ENCODE measurements around the gene GHDC. TPM values are rescaled to one million over a fixed set of nuclear protein-coding genes. Genes with fewer than 3 reads are reported as not detected.
A peak's percentile ranks its signal among the peaks of the same experiment; 100 is the strongest.
"Not testable (repeated sequence)": the region's sequence is repeated elsewhere in the genome, so short reads cannot be mapped to it uniquely, and the experiment has no call there.

Gene GHDC
- total RNA-seq, 1 experiment from 2014 or later: 8.1 TPM

DNA sequence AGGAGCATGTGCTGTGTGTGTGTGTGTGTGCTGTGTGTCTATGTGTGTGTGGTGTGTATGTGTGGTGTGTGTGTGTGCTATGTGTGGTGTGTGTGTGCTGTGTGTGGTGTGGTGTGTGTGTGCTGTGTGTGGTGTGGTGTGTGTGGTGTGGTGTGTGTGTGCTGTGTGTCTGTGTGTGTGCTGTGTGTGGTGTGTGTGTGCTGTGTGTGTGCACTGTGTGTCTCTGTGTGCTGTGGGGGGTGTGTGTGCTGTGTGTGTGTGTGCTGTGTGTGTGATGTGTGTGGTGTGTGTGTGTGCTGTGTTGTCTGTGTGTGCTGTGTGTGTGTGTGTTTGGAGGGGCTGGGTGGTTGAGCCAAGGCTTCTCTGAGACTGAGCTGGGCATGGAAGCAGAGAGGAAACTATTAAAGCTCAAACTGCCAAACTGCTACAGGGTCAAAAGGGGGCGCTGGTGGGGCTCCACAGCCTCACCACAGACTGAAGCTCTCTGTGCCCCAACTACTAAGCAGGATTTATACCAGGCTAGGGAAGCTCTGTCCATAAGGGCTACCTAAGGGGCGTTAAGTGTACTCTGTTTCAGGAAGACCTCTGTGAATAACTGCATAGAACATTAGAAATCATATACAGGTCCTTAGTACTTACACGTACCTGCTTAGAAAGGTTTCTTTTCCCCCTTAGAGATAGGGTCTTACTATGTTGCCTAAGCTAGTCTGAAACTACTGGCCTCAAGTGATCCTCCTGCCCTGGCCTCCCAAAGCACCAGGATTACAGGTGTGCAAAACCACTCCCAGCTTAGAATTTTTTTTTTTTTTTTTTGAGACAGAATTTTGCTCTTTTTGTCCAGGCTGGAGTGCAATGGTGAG is 27.8 kb upstream of the GHDC start:
- DNase-seq (ENCODE audit: low read depth in 1 of 2, low spot score in 2 of 2): peak; percentile 33 to 48
- Histone ChIP-seq H3K9me3 (replicated peaks) (no peaks in the 10 kb centered on the region), H3K4me1 (replicated peaks) (no peaks in the 10 kb centered on the region), H3K36me3 (peaks cover 17% of the 10 kb centered on the region), H3K27me3 (replicated peaks) (no peaks in the 10 kb centered on the region), H3K27ac (no peak overlapping the region), H3K4me3 (no peak overlapping the region)

DNA sequence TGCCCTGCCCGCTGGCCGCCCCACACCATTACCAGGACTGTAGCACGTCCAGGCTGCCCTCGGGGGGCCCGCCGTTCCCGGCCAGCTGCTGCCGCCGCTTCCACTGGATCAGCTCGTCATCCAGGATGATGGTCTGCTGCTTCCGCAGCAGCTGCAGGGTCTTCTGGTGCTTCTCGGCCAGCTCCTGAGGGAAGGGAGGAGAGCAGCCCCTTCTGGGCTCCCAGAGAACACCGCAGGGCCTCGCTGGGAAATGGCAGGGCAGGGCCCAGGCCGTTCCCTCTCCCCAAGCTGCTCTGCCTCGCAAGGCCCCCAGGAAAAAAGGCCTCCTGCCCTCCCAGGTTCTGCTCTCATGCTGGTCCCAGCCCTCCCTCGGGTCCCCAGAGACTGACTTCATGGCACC is 25.0 kb upstream of the GHDC start:
- not testable (repeated sequence) for H3K27me3 ChIP-seq (replicated peaks); H3K9me3 ChIP-seq (replicated peaks); H3K27ac ChIP-seq; H3K4me3 ChIP-seq; DNase-seq (ENCODE audit: low read depth in 1 of 2, low spot score in 2 of 2); H3K4me1 ChIP-seq (replicated peaks)
- H3K36me3 ChIP-seq: peaks cover 32% of the 10 kb centered on the region

DNA sequence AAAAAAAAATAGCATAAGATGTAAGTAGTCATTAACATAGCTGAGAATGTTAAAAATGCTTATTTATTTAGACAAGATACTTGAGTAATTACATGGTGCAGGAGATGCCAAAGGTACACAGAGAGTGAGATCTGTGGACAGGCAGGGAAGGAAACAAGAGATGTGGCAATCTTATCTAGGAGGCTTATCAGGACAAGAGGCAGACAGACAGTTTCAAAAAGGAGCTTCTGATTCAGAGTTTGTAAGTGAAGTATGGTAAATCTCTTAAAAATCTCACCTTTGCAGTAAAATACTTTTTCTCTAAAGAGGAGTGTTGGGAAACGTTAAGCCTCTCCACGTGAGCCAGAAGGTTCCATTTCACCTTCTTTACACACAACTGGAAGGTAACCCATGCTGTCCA is 19.9 kb upstream of the GHDC start:
- no peaks in the 10 kb centered on the region for H3K9me3 ChIP-seq (replicated peaks)
- no peak overlapping the region for H3K27ac ChIP-seq
- no peak for DNase-seq (ENCODE audit: low read depth in 1 of 2, low spot score in 2 of 2)
- no peak overlapping the region for H3K4me3 ChIP-seq
- no peaks in the 10 kb centered on the region for H3K4me1 ChIP-seq (replicated peaks)
- H3K27me3 ChIP-seq (replicated peaks): no peaks in the 10 kb centered on the region
- H3K36me3 ChIP-seq: peaks cover 41% of the 10 kb centered on the region

DNA sequence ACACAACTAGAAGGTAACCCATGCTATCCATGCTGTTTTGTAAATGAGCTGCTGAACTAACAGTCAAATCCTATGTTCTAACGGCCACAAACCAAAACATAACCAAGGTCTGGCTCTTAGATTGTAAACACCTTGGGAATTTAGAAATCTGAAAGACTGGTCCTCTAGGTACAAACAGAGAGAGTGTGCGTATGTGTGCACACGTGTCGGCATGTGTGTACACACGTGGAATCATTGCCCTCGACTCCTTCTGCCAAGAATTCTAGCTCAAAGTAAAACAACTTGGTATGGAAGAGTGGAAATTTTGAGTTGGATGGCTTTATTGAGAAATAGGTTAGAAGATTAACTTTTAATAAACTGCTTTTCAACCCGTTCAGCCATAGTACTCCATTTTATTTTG is 18.1 kb upstream of the GHDC start:
- H3K4me1 ChIP-seq (replicated peaks): no peaks in the 10 kb centered on the region
- no peak overlapping the region for H3K27ac ChIP-seq
- no peak overlapping the region for H3K4me3 ChIP-seq
- peaks cover 44% of the 10 kb centered on the region for H3K36me3 ChIP-seq
- H3K9me3 ChIP-seq (replicated peaks): no peaks in the 10 kb centered on the region
- H3K27me3 ChIP-seq (replicated peaks): no peaks in the 10 kb centered on the region
- no peak for DNase-seq (ENCODE audit: low read depth in 1 of 2, low spot score in 2 of 2)

DNA sequence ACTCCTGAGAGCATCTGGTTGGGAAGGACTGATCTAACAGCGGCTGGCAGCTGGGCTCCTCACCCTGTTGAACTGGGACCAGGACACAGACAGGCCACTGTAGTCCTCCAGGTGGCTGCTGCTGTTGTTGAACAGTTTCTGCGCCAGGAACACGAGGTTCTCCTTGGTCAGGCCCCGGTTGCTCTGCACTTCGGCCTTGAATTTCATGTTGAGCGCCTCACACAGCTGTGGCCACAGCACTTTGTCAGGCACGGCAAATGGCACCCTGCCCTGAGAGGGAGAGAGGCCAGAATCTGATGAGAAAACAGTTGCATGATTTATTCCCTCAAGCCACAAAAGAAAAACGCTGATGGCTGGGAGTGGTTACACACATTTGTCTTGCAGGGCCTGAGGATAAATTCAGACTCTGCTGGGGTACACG is 17.6 kb upstream of the GHDC start:
- DNase-seq (ENCODE audit: low read depth in 1 of 2, low spot score in 2 of 2); H3K9me3 ChIP-seq (replicated peaks); H3K27ac ChIP-seq; H3K4me1 ChIP-seq (replicated peaks); H3K4me3 ChIP-seq; H3K27me3 ChIP-seq (replicated peaks): not testable (repeated sequence)
- peaks cover 44% of the 10 kb centered on the region for H3K36me3 ChIP-seq

DNA sequence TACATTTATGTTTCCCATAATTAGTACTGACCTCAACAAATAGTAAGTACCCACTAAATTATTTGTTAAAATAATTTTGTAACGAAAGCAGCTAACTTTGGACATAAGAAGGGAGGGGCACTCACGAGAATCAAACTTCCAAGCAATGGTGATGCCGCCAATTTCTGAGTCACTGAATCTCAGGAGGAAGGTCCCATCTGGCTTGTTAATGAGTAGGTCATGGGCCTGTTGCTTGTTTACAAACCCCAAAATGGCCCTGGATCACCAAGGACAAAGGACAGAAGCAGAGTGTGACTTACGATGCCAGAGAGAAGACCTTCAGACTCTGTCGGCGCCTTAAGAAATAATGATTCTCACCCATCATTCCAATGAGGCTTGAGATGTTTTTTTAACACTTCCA is 15.8 kb upstream of the GHDC start:
- H3K4me3 ChIP-seq: no peak overlapping the region
- peaks cover 44% of the 10 kb centered on the region for H3K36me3 ChIP-seq
- no peaks in the 10 kb centered on the region for H3K27me3 ChIP-seq (replicated peaks)
- peaks cover 8% of the 10 kb centered on the region for H3K4me1 ChIP-seq (replicated peaks)
- H3K9me3 ChIP-seq (replicated peaks): no peaks in the 10 kb centered on the region
- no peak overlapping the region for H3K27ac ChIP-seq
- DNase-seq (ENCODE audit: low read depth in 1 of 2, low spot score in 2 of 2): no peak

DNA sequence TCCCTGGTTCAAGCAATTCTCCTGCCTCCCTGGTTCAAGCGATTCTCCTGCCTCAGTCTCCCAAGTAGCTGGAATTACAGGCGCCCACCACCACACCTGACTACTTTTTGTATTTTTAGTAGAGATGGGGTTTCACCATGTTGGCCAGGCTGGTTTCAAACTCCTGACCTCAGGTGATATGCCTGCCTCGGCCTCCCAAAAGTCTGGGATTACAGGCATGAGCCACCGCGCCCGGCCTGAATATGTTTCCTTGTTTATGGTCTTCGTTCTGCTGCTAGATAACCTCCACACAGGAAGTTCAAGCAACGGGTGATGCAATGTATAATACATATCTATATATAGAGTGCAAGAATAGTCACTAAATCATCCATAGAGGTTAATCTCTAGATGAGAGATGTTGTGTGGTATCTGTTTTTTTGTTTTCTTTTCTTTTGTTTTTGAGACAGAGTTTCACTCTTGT is 11.9 kb upstream of the GHDC start:
- H3K9me3 ChIP-seq (replicated peaks); H3K4me1 ChIP-seq (replicated peaks); H3K4me3 ChIP-seq; DNase-seq (ENCODE audit: low read depth in 1 of 2, low spot score in 2 of 2); H3K27me3 ChIP-seq (replicated peaks): not testable (repeated sequence)
- Histone ChIP-seq H3K27ac (peak overlapping the region; percentile 8; the same call in 1 of the 2 replicates), H3K36me3 (peaks cover 40% of the 10 kb centered on the region)

DNA sequence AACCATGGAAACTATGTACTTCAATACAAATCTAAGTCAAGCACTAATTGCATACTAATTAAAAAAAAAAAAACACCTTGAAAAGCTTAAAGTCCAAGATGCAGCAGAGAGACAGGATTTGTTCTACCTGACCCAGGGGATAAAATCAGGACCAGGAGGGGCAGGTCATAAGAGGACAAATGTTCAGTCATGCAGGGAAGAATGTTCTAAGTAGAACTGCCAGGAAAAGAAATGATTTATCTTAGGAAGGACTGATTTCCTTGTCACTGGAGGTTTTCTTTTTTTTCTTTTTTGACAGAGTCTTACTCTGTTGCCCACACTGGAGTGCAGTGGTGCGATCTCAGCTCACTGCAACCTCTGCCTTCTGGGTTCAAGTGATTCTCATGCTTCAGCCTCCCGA is 9.1 kb upstream of the GHDC start:
- H3K27ac ChIP-seq: no peak overlapping the region
- no peaks in the 10 kb centered on the region for H3K9me3 ChIP-seq (replicated peaks)
- no peaks in the 10 kb centered on the region for H3K27me3 ChIP-seq (replicated peaks)
- no peak for DNase-seq (ENCODE audit: low read depth in 1 of 2, low spot score in 2 of 2)
- no peak overlapping the region for H3K4me3 ChIP-seq
- peaks cover 24% of the 10 kb centered on the region for H3K36me3 ChIP-seq
- peaks cover 8% of the 10 kb centered on the region for H3K4me1 ChIP-seq (replicated peaks)

DNA sequence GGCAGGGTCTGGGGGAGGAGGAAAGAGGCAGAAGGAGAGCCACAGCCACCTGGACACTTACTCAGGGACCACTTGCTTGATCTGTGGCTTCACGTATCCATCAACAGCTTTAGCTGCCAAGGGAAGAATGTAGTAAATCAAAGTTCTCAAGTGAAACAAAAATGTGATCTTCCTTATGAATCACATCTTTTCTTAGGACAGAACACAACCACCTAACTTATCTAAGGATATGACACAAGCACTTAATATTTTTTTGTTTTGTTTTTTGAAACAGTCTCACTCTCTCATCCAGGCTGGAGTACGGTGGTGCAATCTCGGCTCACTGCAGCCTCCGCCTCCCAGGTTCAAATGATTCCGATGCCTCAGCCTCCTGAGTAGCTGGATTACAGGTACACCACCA is 8.4 kb upstream of the GHDC start:
- no peaks in the 10 kb centered on the region for H3K27me3 ChIP-seq (replicated peaks)
- H3K4me3 ChIP-seq: no peak overlapping the region
- H3K9me3 ChIP-seq (replicated peaks): no peaks in the 10 kb centered on the region
- peaks cover 8% of the 10 kb centered on the region for H3K4me1 ChIP-seq (replicated peaks)
- DNase-seq (ENCODE audit: low read depth in 1 of 2, low spot score in 2 of 2): no peak
- peaks cover 21% of the 10 kb centered on the region for H3K36me3 ChIP-seq
- H3K27ac ChIP-seq: no peak overlapping the region

DNA sequence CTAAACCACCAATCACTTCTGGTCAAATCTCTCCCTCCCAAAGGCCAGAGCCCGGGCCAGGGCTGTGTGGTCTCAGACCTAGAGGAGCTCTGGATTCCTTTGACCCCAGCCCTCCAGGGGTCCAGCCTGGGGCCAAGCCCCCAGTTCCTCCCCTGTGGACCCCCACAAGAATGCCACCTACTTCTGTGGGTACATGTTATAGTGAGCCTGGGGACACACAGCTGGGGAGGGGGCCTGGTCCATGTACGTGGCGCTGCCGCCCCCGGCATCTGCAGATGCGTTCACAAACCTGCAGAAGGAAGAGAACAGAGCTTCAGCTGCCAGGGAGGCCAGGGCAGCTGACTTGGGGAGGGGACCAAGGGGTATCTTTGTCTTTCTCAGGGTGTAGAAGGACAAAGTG is 7.9 kb upstream of the GHDC start:
- Histone ChIP-seq H3K4me3 (no peak overlapping the region), H3K9me3 (replicated peaks) (no peaks in the 10 kb centered on the region), H3K27me3 (replicated peaks) (no peaks in the 10 kb centered on the region), H3K36me3 (peaks cover 16% of the 10 kb centered on the region), H3K4me1 (replicated peaks) (peaks cover 14% of the 10 kb centered on the region), H3K27ac (no peak overlapping the region)
- no peak for DNase-seq (ENCODE audit: low read depth in 1 of 2, low spot score in 2 of 2)

DNA sequence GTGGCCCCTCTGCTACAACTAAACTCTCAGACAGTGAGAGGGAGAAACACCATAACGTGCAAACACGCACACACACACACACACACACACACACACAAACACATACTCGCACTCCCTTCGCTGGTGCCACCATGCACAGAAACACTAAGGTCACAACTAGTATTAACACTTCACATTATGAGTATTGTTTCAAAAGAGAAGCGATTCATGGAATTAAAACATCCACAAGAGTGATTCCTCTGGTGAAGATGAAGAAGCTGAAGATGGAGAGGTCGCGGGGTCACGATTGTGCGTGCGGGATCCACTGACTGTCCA is 7.1 kb upstream of the GHDC start:
- H3K27ac ChIP-seq: no peak overlapping the region
- H3K27me3 ChIP-seq (replicated peaks): no peaks in the 10 kb centered on the region
- no peaks in the 10 kb centered on the region for H3K9me3 ChIP-seq (replicated peaks)
- H3K36me3 ChIP-seq: peaks cover 9% of the 10 kb centered on the region
- H3K4me1 ChIP-seq (replicated peaks): peaks cover 15% of the 10 kb centered on the region
- no peak for DNase-seq (ENCODE audit: low read depth in 1 of 2, low spot score in 2 of 2)
- H3K4me3 ChIP-seq: no peak overlapping the region

DNA sequence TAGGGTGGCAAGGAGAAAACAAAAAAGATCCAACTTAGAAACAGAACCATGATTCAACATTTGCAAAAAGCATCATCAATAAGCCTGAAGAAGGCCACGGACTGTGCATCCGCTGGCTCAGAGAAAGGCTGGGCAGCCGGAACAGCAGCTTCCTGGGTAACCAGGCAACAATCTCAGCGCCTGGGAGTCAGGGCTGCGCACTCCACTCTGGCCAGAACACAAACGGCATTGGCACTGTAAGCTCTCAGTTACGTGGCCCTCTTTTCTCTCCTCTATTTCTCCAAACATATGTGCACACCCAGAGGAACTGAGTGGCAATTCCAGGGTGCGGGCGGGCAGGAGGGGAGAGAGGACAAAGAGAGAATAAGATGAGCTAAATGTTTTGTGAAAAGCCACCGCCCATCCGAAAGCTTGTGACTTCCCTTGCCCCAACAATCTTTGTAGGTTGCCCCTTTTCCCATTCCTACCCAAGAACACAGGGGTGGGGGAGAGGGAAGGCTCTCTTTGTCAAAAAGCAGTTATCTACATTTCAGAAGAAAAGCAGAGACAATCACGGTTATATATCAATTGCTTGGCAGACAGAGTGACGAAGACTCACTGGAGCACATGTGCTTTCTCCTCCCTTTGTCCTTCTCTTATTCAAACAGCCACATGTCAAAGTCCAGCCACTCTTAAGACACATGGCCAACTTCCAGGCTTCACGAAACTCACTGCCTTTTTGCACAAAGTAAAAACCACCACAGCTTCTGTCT is 6.6 kb upstream of the GHDC start:
- peaks cover 4% of the 10 kb centered on the region; the same call in 1 of the 2 replicates for H3K36me3 ChIP-seq
- H3K9me3 ChIP-seq (replicated peaks): no peaks in the 10 kb centered on the region
- H3K4me3 ChIP-seq: no peak overlapping the region
- no peak for DNase-seq (ENCODE audit: low read depth in 1 of 2, low spot score in 2 of 2)
- H3K27me3 ChIP-seq (replicated peaks): no peaks in the 10 kb centered on the region
- H3K4me1 ChIP-seq (replicated peaks): peaks cover 10% of the 10 kb centered on the region
- no peak overlapping the region for H3K27ac ChIP-seq

DNA sequence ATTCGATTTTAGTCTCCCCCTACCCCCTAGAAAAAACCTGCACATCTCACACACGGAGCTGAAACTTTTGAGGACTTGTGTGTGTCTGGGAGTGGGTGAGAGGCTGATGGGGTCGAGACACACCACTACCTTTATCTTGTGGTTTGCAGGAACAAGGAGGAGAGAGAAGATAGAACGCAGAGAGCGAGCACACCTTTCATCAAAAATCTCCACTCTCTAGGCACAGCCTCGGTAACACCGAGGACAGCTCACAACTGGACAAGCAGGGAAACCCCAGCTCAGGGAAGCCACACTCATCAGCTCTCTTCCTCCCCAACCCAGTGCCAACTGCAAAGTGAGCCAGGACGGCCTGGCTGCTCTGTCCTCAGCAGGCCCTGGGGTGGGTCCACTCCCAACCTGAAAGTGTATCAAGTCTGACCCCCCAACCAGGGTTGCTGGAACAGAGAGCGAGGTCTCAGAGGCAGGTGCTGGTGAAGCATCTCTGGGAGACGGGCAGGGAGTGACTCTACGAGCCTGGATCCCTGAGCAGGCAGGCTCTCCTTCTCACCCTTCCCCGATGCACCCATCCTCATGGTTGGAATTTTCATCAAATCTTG is 5.2 kb upstream of the GHDC start:
- no peak overlapping the region for H3K4me3 ChIP-seq
- H3K27ac ChIP-seq: no peak overlapping the region
- peaks cover 4% of the 10 kb centered on the region; the same call in 1 of the 2 replicates for H3K36me3 ChIP-seq
- no peak for DNase-seq (ENCODE audit: low read depth in 1 of 2, low spot score in 2 of 2)
- H3K9me3 ChIP-seq (replicated peaks): 0 out of 2 replicates have a peak, but pooled peaks cover 2% of the 10 kb centered on the region
- no peaks in the 10 kb centered on the region for H3K27me3 ChIP-seq (replicated peaks)
- peaks cover 12% of the 10 kb centered on the region for H3K4me1 ChIP-seq (replicated peaks)

DNA sequence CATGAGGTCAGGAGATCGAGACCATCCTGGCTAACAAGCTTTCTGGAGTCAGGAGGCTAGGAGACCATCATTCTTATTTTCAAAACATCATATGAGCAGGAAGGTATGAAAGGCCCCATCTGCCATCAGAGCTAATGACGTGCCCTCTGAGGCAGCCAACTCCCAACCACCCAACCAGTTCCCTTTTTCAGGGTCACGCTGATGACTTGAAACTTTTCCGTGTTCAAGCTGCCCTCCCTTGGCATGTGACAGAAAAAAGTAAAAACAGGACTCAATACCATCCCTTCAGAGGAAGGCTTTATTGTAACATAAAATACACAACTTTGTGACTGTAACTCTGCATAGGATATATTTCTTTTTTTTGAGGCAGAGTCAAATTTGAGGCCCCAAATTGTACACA is 4.6 kb upstream of the GHDC start:
- Histone ChIP-seq H3K27ac (no peak overlapping the region), H3K4me1 (replicated peaks) (peaks cover 18% of the 10 kb centered on the region), H3K27me3 (replicated peaks) (no peaks in the 10 kb centered on the region), H3K4me3 (no peak overlapping the region), H3K36me3 (no peaks in the 10 kb centered on the region; the same call in 1 of the 2 replicates), H3K9me3 (replicated peaks) (0 out of 2 replicates have a peak, but pooled peaks cover 3% of the 10 kb centered on the region)
- DNase-seq (ENCODE audit: low read depth in 1 of 2, low spot score in 2 of 2): no peak
